HG03108 (cell line): ENCODE measurements around the gene SLC22A4.

ENCODE experiments used
- ATAC-seq: cut with Tn5 transposase; IDR thresholded peaks from one replicate; pipeline ENCODE4 v1.9.1; 2021; ENCODE audit warnings: moderate library complexity; ENCODE audit not compliant: unreplicated experiment

The SLC22A4 gene

GRCh38 chr5:132370971-132371602 lies 76.9 kb downstream of the SLC22A4 start:
- no peak for ATAC-seq

GRCh38 chr5:132371603-132371994 lies 77.4 kb downstream of the SLC22A4 start:
- no peak for ATAC-seq

DNA sequence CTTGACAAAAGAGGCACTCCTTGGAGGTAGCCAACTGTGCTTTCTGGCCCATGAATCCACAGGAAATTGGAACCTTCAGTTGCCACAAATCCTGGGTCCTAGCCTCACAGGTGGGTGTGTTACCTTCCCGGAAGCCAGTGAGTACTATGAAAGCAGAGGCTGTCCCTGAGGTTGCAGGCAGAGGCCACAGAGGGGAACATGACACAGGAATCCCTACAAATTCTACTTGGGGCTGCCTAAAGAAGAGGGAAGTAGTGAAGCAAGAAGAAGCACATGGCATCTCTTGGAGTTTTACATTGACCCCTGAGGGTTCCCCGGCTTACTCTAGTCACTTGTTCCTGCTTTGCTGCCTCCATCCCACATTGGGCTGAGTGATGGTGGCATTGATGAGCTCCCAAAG lies 77.9 kb downstream of the SLC22A4 start:
- ATAC-seq = no peak

DNA sequence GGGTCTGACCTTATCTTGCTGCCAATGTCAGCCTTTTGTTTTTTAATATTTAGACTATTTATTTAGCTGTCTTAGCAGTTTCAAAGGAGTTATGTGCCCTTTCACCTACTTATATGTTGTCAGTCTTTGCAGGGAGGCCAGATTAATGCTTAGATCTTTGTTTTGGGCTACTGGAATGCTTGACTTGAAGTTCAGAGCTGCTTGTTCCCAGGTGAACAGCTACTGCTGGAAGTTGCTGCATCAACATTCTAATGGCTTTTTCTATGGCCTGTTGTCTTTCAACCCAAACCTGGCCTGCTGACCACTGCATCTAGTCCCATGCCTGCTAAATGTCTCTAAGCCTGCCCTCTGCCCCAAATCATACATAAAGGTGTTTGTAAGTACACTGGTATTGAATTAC lies 78.3 kb downstream of the SLC22A4 start:
- no peak for ATAC-seq

DNA sequence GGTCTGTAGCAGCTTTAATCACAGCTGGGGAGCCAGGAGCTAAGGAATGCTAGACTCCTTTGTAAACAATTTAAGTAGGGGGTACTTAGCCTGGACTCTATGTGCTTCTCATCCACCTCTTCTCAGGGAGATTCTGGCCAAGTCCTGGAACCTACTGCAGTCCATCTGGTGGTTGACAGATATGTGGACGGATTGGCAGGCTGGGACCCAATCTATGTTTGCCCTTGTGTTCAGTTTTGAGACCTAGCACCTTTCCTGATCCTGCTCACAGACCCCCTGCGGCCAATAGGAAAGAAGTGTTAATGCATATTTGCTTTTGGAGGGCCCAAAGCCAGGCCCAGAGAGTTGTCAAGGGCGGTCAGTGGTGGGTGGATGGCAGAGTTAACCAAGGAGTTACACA lies 81.8 kb downstream of the SLC22A4 start:
- no peak for ATAC-seq

DNA sequence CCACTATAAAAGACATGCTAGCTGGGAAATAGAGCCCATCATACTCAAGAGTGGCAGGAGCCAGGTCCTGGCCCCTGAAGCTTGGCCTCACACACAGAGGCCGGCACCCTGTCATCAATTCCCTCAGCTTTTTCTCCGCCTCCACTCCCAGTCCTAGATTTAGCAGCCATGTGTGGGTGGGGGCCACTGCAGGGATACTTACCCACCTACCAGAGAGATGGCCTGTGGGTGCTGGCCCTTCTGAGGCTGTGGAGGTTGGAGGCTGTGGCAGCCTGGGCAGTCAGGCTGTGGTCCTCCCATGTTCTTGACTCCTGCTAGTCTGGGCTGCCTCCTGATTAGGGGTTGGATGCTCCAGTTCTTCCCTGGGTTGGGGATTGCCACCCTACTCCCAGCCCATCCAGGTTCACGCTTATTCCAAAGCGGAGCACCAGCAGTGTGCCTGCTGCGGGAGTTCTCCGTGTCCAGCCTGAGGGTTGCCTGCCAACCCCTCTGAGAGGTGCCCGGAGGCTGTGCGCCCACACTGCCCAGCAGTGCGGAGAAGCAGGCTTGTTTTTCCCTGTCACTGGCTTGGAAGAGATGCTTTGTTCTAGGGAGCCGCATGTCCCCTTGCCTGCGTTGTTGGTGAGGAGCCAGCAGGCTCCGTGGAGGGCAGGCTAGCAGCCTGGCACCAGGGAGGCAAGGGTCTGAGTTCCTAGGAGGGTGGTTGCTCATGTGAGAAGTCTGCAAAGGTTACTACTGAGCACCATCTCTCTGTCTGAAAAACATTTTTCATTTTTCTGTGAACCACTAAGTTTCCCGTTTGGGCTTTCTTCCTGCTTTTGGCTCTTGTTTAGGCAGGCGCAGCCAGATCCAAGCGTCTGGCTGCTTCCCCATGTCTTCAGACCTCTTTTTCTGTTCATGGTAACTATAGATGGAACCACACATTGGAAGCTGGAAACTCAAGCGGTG lies 82.8 kb downstream of the SLC22A4 start:
- ATAC-seq = no peak

DNA sequence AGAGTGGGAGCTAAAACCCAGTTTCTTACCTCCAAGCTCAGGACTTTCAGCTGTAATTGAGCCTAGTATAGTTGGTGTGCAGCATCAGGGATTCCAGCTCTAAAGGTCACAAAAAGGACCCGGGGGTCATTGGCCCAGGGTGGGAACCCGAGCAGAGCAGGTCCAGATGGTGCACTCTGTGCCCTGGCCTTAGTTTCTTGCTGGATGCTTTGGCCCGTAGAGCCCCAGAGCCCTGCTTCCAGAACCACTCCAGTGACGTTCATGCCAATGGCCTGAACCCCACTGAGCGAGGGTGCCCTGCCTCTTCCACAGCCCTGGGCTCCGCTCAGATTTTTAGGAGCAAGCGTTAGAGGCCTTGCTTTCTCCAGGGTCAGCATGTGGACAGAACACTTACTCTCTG lies 83.5 kb downstream of the SLC22A4 start:
- ATAC-seq = no peak

GRCh38 chr5:132378580-132378979 lies 84.4 kb downstream of the SLC22A4 start:
- ATAC-seq = no peak

GRCh38 chr5:132380047-132380446 lies 85.9 kb downstream of the SLC22A4 start:
- no peak for ATAC-seq

DNA sequence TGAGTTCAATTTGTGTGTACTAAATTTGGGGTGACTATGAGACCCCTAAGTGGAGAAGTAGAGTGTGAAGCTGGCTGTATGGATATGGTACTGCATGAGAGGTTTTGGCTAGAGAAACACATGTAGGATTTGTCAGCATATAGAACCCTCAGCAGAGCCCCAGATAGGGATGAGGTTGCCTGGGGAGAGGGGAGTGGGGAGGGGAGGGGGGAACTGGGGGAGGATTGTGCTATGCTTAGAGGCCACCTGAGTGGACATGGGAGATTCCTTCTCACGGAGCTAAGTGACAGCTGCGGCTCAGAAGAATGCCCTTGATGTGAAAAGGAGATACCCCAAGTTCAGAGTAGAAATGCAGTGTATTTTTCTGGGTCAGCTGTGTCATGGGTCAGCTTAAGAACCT lies 86.5 kb downstream of the SLC22A4 start:
- ATAC-seq = no peak

DNA sequence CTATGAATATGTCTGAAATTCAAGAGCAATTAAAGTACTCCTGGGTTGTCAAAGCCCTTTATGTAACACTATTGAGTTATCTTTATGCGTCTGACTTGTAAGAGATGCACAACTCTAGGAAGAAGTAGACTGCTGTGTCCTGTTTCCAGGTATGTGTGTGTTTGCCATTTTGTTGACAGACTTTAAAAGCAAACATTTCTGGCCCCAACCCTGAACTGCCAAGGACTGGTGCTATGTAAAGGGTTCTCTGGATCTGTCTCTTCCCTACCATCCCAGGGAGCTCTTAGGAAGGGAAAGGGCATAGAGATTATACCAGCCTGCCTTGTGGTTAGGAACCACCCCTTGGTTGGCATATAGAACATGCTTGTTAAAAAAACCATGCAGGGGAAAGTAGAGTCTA lies 87.4 kb downstream of the SLC22A4 start:
- ATAC-seq = no peak

DNA sequence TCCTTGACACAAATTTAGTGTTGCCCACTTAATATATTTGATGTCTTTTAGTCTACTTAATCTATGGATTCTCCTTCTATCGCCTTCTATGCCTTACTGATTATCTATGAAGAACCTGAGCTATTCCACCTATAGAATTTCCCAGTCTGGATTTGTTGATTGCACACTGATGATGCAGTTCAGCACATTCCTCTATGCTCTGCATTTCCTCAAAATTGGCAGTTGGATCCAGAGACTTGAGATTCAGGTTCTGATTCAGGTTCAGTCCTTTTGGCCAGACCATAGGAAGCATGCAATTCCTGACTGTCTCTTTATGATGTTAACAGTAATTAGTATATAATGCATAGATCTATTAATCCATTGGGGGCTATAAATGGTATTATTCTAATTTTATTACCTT lies 89.1 kb downstream of the SLC22A4 start:
- ATAC-seq = no peak

DNA sequence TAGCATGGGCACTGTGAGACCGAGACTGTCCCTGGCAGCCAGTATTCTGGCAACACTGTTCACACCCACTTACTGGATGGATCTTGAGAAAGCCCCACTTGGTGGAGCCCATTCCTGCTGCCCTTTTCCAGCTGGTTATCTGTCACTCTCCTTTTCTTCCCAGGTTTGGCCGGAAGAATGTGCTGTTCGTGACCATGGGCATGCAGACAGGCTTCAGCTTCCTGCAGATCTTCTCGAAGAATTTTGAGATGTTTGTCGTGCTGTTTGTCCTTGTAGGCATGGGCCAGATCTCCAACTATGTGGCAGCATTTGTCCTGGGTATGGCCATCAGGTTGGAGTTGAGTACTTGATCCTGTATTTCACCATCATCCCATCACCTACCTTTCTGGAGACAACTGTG lies 89.8 kb downstream of the SLC22A4 start:
- no peak for ATAC-seq

GRCh38 chr5:132384506-132385050 lies 90.4 kb downstream of the SLC22A4 start:
- no peak for ATAC-seq

DNA sequence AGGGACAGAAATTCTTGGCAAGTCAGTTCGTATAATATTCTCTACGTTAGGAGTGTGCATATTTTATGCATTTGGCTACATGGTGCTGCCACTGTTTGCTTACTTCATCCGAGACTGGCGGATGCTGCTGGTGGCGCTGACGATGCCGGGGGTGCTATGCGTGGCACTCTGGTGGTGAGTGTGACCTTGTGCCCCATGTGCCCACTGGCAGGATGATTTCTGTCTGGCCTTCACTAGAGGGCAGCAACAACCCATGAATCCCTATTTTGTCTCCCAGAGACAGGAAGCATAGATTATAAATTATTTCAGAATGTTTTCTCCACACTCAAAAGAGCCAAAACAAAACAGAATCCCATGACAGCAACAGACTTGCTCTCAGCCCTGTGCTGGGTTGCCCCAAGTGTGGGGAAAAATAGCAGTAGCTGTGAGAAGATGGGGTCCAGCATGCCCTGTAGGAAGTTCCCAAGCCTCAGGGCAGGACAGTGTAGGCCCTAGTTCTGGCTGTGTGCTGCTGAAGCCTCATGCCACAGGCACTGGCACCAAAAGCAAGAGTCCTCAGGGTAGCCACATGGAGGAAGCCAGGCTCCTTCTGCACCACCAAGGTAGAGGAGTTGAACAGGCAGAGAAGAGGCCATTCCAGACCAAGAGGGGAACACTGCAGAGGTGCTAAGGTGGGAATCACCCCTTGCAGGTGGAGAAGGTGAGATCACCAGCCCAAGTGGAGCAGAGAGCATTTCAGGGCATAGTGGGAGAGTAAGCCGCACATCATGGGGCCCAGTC lies 91.3 kb downstream of the SLC22A4 start:
- ATAC-seq = peak; percentile 54

DNA sequence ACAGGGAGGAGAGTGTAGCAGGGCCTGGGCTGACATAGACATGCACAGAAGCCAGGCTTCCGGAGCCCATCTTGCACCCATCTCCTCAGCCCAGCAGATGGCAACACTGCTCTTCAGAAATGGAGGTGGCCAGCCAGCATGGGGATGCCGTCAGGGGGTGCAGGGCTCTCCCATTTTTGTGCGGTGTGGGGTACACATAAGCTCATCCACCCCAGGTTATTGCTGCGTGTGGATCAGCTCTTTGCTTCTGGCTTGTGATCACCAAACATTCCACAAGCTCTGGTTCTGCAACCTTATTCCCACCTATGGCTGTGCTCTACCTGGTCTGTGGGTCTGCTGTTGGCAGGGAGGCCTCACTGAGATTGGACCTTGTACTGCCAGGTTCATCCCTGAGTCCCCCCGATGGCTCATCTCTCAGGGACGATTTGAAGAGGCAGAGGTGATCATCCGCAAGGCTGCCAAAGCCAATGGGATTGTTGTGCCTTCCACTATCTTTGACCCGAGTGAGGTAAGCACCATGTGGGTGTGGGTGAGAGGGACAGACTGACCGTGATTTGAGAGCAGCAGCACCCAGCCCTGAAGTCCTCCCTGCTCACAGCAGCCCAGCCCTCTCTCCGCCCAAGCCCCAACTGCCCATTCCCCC lies 92.6 kb downstream of the SLC22A4 start:
- ATAC-seq = peak; percentile 45

DNA sequence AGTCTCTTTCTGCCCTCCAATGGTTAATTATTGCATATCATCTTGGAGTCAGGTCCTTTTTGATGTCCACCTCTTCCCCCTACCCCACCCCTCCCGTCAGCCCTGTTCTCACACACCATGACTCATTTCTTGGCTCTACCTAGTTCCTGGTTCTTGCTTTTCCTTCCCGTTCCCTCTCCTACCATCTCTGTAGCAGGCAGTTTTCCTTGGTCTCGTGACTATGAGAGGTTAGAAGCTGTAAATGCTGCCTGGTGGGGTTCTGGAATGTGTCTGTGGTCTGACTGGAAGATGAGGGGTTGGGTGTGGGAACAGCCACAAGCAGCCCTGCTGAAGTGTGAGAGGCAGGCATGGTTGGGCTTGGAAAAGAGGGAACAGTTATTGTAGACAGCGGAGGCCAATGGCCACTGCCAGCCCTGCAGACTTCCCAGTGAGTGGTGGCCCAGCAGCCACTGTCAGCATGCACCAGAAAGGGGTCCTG lies 93.5 kb downstream of the SLC22A4 start:
- no peak for ATAC-seq

GRCh38 chr5:132388244-132389050 lies 94.3 kb downstream of the SLC22A4 start:
- no peak for ATAC-seq

DNA sequence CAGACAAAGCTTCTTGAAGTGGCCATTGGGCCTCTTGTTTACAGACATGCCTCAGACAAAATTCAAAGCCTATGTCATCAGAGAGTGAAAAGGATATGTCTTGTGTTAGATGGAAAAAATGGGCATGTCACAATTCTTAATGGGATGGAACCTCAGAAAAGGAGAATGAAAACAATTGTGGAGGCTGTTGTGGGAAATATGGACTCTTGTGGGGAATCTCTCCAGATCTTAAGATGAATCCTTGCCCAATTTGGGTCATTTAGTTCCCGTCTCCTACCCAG lies 94.8 kb downstream of the SLC22A4 start:
- no peak for ATAC-seq
